ENCODE data around the gene NDST1. TPM values are rescaled to one million over a fixed set of nuclear protein-coding genes. Genes with fewer than 3 reads are reported as not detected.

Gene NDST1
- total RNA-seq, 1 donor, result 104 TPM

DNA sequence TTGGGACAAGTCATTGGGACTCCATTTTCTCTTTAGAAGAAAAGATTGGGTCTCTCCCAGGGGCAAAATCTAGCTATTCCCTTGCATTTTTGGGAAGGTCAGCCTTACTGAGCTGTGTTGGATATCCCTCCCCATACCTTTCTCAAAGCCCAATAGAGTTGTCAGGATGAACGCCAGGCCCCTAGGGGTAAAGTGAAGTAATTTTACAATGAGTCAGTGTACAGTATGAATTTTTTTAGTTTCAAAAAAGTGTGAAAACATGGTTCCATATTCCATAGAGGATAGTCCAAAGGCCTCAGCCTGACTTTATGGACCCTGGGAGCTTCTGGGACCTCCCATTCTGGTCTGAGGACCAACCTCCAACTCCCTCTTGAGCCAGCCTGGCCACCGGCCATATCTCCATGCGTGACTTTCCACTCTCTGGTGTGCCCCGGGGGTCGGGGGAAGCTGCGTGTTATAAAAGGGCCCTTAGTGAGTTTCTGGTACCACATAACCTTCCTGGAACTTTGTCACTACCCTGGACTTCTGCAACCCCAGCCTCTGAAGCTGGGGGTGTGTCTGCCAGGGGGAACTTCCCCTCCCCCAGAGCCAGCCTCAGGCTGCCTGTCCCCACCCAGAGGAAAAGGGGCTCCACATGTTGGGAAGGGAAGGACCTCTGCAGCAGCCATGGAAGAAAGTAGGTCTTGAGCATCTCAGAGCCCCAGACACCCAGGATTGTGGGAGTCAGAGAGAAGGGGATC is 80.1 kb downstream of the NDST1 start:
- H3K4me1 ChIP-seq (ENCODE audit: insufficient read depth, low read length), result peaks cover 31% of the 10 kb centered on the region

DNA sequence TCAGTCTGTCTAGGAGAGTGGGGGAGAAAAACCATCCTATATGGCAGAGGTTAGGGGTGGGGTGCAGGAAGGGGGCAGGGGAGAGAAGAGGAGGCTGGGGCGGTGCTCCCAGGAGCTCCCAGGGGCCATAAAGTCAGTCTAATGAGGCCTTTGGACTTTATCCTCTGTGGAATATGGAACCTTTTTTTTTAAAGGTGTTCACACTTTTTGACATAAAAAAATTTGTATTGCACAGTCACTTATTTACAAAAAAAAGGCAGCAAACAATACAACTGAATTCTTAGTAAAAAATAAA is 80.6 kb downstream of the NDST1 start:
- Histone ChIP-seq H3K4me1 (ENCODE audit: insufficient read depth, low read length) (peaks cover 31% of the 10 kb centered on the region), H3K4me3 (ENCODE audit: insufficient read depth, low read length) (no peak overlapping the region), H3K9me3 (ENCODE audit: low read depth, low read length) (no peaks in the 10 kb centered on the region), H3K4me2 (ENCODE audit: insufficient read depth, low read length) (no peak overlapping the region), H4K20me1 (ENCODE audit: insufficient read depth, low read length) (no peaks in the 10 kb centered on the region), H3K36me3 (ENCODE audit: insufficient read depth, low read length) (no peaks in the 10 kb centered on the region), H3K27me3 (ENCODE audit: insufficient read depth, low read length) (no peaks in the 10 kb centered on the region), H2AFZ (ENCODE audit: low read length) (no peak overlapping the region), H3K27ac (ENCODE audit: low read depth, low read length) (no peak overlapping the region), H3K79me2 (ENCODE audit: insufficient read depth, low read length) (no peaks in the 10 kb centered on the region)
- TF ChIP-seq CTCF (IDR thresholded peaks at IDR 0.05; ENCODE audit: extremely low read depth, low read depth, low read length), result no peak
- no peak for DNase-seq (ENCODE audit: insufficient read length, low spot score, missing footprints)

More for the DNA sequence above, 80.1 kb downstream of the NDST1 start:
- no peaks in the 10 kb centered on the region for H3K36me3 ChIP-seq (ENCODE audit: insufficient read depth, low read length)
- TF ChIP-seq CTCF (IDR thresholded peaks at IDR 0.05; ENCODE audit: extremely low read depth, low read depth, low read length), result no peak
- H3K4me2 ChIP-seq (ENCODE audit: insufficient read depth, low read length), result no peak overlapping the region
- H3K4me3 ChIP-seq (ENCODE audit: insufficient read depth, low read length), result no peak overlapping the region
- no peak overlapping the region for H3K27ac ChIP-seq (ENCODE audit: low read depth, low read length)
- H3K27me3 ChIP-seq (ENCODE audit: insufficient read depth, low read length), result no peaks in the 10 kb centered on the region
- no peaks in the 10 kb centered on the region for H3K79me2 ChIP-seq (ENCODE audit: insufficient read depth, low read length)
- H4K20me1 ChIP-seq (ENCODE audit: insufficient read depth, low read length), result no peaks in the 10 kb centered on the region
- H3K9me3 ChIP-seq (ENCODE audit: low read depth, low read length), result no peaks in the 10 kb centered on the region
- DNase-seq (ENCODE audit: insufficient read length, low spot score, missing footprints), result no peak
- H2AFZ ChIP-seq (ENCODE audit: low read length), result no peak overlapping the region

DNA sequence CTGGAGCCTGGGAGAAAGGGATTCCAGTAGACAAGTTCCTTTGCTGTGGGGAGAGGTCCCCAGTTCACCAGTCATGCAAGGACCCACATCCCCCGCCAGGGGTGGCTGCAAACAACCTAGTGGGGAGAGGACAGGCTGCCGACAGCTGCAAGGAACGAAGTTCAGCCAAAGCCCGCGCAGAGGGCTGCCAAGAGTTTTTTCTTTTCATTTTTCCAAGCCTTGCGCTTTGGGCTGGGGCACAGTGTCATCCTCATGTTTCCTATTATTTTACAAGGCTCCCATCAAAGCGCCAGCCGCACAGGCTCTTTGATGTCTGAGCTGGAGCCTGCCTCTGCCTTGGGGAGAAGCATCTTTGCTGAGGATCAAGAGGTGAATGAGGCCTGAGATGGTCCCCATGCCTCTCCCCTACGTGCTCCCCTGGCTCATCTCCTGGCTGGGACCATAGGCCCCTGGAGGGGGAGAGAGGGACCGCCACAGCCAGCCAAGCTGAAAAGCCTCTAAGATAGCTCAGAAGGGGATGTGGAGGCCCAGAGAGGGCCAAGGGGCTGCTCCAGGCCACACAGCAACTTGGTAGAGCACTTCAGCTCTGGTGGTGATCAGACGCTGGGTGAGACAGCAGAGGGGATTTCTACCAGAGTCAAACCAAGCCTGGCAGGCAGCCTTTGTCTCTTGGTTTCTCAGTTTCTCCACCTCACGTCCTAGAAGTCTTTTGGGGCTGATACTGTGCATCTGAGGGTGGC is 82.1 kb downstream of the NDST1 start:
- no peak for DNase-seq (ENCODE audit: insufficient read length, low spot score, missing footprints)
- TF ChIP-seq CTCF (IDR thresholded peaks at IDR 0.05; ENCODE audit: extremely low read depth, low read depth, low read length), result peak; percentile 44
- peak overlapping the region; percentile 20 for H2AFZ ChIP-seq (ENCODE audit: low read length)

GRCh38 chr5:150590979-150591695 is 83.2 kb downstream of the NDST1 start:
- H3K4me1 ChIP-seq (ENCODE audit: insufficient read depth, low read length), result peaks cover 31% of the 10 kb centered on the region
- H3K27me3 ChIP-seq (ENCODE audit: insufficient read depth, low read length), result no peaks in the 10 kb centered on the region
- no peak for DNase-seq (ENCODE audit: insufficient read length, low spot score, missing footprints)
- H3K4me2 ChIP-seq (ENCODE audit: insufficient read depth, low read length), result no peak overlapping the region
- H3K27ac ChIP-seq (ENCODE audit: low read depth, low read length), result no peak overlapping the region
- no peak for TF ChIP-seq CTCF (IDR thresholded peaks at IDR 0.05; ENCODE audit: extremely low read depth, low read depth, low read length)
- H4K20me1 ChIP-seq (ENCODE audit: insufficient read depth, low read length), result no peaks in the 10 kb centered on the region
- no peak overlapping the region for H2AFZ ChIP-seq (ENCODE audit: low read length)
- no peaks in the 10 kb centered on the region for H3K36me3 ChIP-seq (ENCODE audit: insufficient read depth, low read length)
- no peaks in the 10 kb centered on the region for H3K9me3 ChIP-seq (ENCODE audit: low read depth, low read length)
- H3K4me3 ChIP-seq (ENCODE audit: insufficient read depth, low read length), result no peak overlapping the region
- no peaks in the 10 kb centered on the region for H3K79me2 ChIP-seq (ENCODE audit: insufficient read depth, low read length)

More for the DNA sequence above, 82.1 kb downstream of the NDST1 start:
- H3K36me3 ChIP-seq (ENCODE audit: insufficient read depth, low read length), result no peaks in the 10 kb centered on the region
- H3K9me3 ChIP-seq (ENCODE audit: low read depth, low read length), result no peaks in the 10 kb centered on the region
- no peaks in the 10 kb centered on the region for H4K20me1 ChIP-seq (ENCODE audit: insufficient read depth, low read length)
- H3K27ac ChIP-seq (ENCODE audit: low read depth, low read length), result peak overlapping the region; percentile 53
- peak overlapping the region; percentile 65 for H3K4me2 ChIP-seq (ENCODE audit: insufficient read depth, low read length)
- H3K4me1 ChIP-seq (ENCODE audit: insufficient read depth, low read length), result peaks cover 31% of the 10 kb centered on the region
- no peaks in the 10 kb centered on the region for H3K79me2 ChIP-seq (ENCODE audit: insufficient read depth, low read length)
- no peak overlapping the region for H3K4me3 ChIP-seq (ENCODE audit: insufficient read depth, low read length)
- H3K27me3 ChIP-seq (ENCODE audit: insufficient read depth, low read length), result no peaks in the 10 kb centered on the region

Data from osteoblast (primary cell).